ENCODE data around the gene EIF4G3. TPM values are rescaled to one million over a fixed set of nuclear protein-coding genes. Genes with fewer than 3 reads are reported as not detected.

Gene EIF4G3
- total and polyA plus RNA-seq, 9 of the 15 experiments (the other 6 are each of a cell fraction or from before 2014, with no cell fraction given): 6.7 to 40.5 (median 32.1) TPM

DNA sequence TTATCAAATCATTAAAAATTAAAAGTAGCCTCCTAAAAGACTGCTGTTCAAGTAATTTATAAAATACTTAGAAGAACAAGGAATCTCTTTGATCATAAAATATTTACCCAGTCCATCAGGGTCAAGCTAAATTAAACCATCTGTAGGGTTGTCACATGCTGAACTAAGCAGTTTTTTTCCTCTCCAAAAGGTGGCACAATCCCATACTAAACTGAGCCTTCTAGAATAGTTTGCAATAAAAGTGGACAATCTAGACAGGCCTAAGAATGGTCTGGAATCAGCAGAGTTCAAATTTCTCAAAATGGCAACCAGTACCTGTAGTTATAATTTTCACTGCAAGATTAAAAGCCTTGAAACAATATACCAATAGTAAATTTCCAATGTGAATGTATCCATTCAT is 194.8 kb downstream of the EIF4G3 start (continued):
- TF ChIP-seq, protein P1, sequence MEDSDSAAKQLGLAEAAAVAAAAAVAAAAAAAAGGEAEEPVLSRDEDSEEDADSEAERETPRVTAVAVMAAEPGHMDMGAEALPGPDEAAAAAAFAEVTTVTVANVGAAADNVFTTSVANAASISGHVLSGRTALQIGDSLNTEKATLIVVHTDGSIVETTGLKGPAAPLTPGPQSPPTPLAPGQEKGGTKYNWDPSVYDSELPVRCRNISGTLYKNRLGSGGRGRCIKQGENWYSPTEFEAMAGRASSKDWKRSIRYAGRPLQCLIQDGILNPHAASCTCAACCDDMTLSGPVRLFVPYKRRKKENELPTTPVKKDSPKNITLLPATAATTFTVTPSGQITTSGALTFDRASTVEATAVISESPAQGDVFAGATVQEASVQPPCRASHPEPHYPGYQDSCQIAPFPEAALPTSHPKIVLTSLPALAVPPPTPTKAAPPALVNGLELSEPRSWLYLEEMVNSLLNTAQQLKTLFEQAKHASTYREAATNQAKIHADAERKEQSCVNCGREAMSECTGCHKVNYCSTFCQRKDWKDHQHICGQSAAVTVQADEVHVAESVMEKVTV (CRISPR knock-in tag; IDR thresholded peaks at IDR 0.05): peak; percentile 71
- TF ChIP-seq MAFF (IDR thresholded peaks at IDR 0.05; ENCODE audit: low read length) (peak; percentile 76), ZNF316 (IDR thresholded peaks at IDR 0.05) (peak; percentile 89), RUNX1 (IDR thresholded peaks at IDR 0.05; ENCODE audit: low read depth) (no peak)
- TF ChIP-seq, protein P2, sequence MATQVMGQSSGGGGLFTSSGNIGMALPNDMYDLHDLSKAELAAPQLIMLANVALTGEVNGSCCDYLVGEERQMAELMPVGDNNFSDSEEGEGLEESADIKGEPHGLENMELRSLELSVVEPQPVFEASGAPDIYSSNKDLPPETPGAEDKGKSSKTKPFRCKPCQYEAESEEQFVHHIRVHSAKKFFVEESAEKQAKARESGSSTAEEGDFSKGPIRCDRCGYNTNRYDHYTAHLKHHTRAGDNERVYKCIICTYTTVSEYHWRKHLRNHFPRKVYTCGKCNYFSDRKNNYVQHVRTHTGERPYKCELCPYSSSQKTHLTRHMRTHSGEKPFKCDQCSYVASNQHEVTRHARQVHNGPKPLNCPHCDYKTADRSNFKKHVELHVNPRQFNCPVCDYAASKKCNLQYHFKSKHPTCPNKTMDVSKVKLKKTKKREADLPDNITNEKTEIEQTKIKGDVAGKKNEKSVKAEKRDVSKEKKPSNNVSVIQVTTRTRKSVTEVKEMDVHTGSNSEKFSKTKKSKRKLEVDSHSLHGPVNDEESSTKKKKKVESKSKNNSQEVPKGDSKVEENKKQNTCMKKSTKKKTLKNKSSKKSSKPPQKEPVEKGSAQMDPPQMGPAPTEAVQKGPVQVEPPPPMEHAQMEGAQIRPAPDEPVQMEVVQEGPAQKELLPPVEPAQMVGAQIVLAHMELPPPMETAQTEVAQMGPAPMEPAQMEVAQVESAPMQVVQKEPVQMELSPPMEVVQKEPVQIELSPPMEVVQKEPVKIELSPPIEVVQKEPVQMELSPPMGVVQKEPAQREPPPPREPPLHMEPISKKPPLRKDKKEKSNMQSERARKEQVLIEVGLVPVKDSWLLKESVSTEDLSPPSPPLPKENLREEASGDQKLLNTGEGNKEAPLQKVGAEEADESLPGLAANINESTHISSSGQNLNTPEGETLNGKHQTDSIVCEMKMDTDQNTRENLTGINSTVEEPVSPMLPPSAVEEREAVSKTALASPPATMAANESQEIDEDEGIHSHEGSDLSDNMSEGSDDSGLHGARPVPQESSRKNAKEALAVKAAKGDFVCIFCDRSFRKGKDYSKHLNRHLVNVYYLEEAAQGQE (IDR thresholded peaks at IDR 0.05; ENCODE audit: borderline replicate concordance): peak; percentile 53; the same call in 1 of the 2 replicates
- TF ChIP-seq, protein P2 (CRISPR knock-in tag; IDR thresholded peaks at IDR 0.05; ENCODE audit: low read depth): no peak

Measured in K562 (cell line).